Kidney glomerular epithelial cell (primary cell): ENCODE measurements around the gene IFT20.
"Not testable (repeated sequence)": the region's sequence is repeated elsewhere in the genome, so short reads cannot be mapped to it uniquely, and the experiment has no call there.

Source experiments
- DNase-seq: peaks from one replicate; lab custom pipeline; 2025; lab: John Stamatoyannopoulos, UW

Gene IFT20

GRCh38 chr17:28306954-28307401 is 28.3 kb downstream of the IFT20 start:
- no peak for DNase-seq

- no peak for DNase-seq
These were observed 36.8 kb downstream of the IFT20 start for GRCh38 chr17:28298449-28298848.

- no peak for DNase-seq
These were observed 39.3 kb downstream of the IFT20 start for GRCh38 chr17:28295677-28296578.

GRCh38 chr17:28293994-28294393 is 41.3 kb downstream of the IFT20 start:
- no peak for DNase-seq

- not testable (repeated sequence) for DNase-seq
These were observed 42.4 kb downstream of the IFT20 start for GRCh38 chr17:28292878-28293277.

- no peak for DNase-seq
These were observed 43.4 kb downstream of the IFT20 start for GRCh38 chr17:28291780-28292330.

GRCh38 chr17:28290703-28291102 is 44.6 kb downstream of the IFT20 start:
- DNase-seq: no peak

- no peak for DNase-seq
These were observed 49.3 kb downstream of the IFT20 start for GRCh38 chr17:28285965-28286364.

GRCh38 chr17:28282596-28282995 is 52.7 kb downstream of the IFT20 start:
- DNase-seq: peak; percentile 50

GRCh38 chr17:28280826-28281225 is 54.4 kb downstream of the IFT20 start:
- no peak for DNase-seq

GRCh38 chr17:28279411-28279810 is 55.9 kb downstream of the IFT20 start:
- DNase-seq: no peak
